GM19043 (cell line): Measurements from ENCODE around the gene SMPD3.

ENCODE experiments used
- ATAC-seq: cut with Tn5 transposase; IDR thresholded peaks from one replicate; pipeline ENCODE4 v1.9.1; 2021; ENCODE audit warnings: low read depth; ENCODE audit not compliant: unreplicated experiment

SMPD3 gene

DNA sequence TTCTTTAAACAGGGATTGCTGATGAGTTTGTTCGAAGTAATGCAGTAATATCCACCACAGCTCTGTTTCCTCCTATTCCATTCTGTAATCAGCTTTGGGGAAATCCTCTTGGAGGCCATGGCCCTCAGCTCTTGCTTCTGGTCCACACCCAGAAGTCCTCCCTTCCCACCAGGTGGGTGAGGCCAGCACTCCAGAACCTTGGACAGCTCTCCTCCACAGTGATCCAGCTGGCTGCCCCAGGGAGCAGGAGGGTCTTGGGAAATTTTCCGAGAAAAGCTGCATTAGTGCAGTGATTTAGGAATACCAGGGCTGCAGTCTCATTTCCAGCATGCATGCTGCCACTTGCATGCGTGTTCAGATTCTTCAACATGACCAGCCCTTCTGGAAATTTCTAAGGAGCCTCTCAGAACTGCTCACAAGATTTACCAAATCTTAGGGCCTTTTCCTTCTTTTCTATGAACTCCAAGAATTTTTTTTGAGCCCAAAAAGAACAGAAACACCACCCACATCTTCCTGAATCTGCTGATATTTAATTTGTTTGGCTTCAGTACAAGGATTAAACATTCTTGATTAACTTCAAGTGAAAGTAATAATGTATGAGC is 4.2 kb downstream of the SMPD3 start:
- ATAC-seq, result no peak

DNA sequence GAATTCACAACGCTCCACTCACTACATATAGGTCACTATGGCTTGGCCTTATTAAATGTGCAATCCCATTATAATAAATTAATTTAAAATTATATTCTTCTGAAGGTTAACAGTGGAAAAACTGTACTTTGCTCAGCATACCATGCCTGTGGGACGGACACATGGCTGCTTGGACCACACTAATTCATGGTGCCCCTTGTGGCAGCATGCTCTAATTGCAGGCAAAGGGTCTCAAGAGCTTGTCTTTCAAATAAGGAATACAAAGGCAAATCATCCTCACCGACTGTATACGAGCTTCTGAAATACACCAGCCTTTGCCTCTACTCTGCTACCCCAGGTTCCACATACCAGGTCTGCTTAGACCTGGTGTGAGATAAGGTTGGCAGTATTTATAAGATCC is 11.7 kb downstream of the SMPD3 start:
- no peak for ATAC-seq

DNA sequence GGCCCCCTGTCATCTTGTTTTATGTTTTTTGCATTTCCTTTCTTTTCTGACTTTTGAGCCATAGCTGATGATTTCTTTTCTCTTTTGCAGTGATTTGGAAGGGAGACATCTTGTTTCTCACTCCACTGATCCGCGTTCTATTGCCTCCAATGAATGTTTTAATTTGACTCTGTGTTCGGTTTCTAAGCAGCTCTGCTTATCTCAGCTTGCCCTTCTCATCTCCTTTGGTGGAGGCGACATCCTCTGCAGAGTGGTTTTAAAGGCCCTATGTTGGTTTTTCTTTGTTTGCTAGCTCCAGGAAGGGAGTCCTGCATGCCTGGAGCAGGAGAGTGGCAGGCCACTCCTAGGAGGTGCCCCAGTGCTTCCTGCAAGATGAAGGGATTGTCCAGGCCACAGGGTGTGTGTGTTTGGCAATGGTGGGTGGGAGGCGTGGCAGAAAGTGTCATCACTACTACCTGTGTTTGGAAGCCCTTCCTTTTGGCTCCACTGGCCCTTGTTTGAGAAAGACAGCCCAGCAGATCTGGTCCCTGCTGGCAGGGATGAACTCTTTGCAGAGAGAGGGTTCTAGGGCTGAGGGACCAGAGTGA is 13.6 kb downstream of the SMPD3 start:
- no peak for ATAC-seq

DNA sequence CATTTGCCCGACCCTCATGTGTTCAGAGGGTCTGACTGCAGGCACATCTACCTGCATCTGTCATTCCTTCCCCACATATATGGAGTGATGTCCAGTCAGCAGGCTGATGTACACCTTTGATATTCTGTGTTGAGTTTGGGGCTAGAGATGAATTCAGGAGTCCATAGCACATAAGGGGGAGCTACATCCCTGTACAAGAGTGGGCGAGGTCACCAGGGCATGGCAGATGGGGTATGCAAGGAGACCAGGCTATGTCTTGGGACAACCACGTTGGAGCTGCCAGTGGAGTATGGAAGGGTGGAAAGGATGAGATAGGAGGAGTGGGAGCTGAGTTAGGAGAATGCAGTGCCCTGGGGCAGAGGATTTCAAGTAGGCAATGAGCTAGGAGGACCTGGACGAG is 15.0 kb downstream of the SMPD3 start:
- ATAC-seq, result no peak

DNA sequence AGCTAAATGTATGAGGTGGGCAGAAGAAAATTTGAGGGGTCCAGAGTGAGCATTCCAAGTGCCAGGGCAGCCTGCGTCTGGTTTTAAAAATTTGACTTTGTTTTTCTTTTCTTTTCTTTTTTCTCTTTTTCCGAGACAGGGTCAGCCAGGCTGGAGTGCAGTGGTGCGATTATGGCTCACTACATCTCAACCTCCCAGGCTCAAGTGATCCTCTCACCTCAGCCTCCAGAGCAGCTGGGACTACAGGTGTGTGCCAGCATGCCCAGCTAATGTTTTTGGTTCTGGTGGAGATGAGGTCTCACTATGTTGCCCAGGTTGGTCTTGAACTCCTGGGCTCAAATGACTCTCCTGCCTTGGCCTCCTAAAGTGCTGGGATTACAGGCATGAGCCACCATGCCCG is 15.6 kb downstream of the SMPD3 start:
- no peak for ATAC-seq

DNA sequence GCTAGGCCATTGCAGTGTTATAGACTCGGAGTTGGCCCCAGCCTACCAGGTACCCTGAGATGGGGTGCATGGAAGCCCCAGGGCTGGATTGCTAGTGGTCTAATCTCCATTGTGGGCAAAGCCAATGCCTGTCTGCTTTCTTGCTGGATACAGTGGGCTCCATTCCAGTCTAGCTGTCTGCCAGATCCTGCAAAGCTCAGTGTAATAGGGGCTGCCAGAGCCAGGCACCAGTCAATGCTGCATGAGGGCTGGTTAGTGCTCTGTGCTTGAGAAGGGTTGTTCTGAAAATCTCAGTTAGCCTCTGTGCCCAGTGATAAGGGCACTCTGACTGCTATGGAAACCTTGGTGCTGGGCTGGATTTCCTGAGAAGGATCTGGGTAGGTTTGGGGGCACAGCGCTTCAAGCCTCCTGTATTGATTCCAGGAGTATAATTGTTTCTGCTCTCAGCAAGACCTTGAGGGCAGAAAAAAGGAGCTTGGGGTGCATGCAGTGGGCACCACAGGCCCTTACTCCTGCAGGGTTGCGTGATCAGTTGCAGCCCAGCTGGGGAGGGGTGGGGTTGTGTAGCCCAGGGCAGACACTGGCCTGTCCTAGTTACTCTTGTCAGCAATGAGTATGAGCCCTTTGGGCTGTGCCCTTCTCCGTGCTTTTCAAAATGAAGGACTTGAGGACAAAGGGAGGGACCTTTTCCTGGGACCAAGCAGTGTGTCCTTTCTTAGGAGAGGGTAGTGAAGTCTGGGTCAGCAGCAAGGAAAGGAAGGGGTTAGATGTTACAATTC is 19.0 kb downstream of the SMPD3 start:
- ATAC-seq, result no peak

DNA sequence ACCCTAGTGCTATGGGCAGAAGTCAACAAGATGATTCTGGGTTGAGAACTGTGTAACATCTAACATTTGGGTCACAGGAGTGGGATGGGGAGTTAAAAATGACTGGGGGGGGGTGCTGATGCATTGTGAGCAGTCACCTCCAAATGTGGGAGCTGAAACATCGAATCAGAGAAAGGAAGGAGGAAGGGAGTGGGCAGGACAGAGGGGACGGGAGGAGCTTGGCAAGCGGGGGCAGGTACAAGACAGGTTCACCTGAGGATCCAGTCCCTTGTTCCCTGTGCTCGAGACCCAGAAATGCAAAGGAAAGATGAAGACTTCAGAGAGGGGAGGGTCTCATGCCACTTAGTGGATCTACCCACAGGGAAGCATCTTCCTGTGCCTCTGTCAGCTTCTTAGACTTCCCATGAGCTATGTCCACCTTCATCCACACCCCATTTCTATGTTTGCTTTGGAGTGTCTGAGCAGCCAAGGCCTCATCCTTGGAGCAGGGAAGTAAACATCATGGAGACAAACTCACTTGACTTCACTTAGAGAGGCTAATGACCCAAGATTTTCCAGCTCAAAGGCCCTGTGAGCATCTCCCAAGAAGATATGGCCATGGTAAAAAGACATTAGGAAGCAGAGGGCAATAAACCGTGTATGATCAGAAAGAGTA is 20.5 kb downstream of the SMPD3 start:
- ATAC-seq, result no peak

DNA sequence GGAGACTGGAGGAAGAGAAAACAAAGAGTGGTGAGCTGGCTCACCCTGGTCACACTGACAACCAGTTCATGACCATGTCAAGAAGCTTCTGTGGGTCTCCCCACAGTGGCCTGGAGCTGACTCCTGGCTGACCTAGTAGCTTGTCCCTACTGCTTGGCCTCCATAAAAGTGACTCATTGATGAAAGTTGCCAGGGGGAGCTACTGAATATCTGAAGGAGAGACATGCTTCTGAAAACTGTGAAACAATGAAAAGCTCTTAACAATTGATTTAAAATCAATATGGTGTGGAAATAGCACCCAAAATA is 22.0 kb downstream of the SMPD3 start:
- no peak for ATAC-seq

DNA sequence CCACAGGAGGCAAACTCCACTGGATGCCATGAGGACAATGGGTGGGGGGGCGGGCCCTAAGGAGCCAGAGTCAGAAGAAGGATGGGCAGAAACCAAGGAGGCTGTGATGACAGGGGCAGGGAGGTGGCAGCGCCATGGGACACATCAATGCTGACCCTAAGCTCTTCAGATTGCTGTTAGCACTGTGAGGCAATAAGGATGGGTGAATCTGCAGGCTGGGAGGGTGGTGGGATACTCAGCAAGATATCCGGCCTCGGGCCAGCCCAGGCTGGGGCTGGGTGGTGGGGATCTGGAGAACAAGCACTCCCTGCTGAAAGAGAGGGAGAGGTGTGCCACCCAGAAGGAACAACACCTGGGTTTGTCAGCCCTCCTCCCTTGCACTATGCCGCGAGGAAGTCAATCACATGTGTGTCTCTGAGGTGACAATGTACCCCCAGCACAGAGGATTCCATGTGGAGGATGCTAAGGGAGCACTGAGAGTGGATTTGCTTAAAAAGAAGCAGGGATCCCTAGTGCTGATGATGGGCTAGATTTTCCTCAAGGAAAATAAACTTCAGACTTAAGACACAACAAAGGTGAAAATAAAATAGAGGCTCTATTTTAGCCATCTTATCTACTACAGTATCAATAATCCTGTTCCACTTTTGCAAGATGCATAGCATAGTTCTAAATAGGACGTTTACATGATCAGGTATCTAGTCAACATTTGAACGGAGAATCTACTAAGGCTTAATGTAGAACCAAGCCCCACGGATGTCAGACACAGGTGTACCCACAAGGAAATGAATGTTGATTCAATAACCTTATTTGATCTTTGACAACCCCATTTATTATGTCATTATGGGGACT is 22.6 kb downstream of the SMPD3 start:
- ATAC-seq, result no peak

DNA sequence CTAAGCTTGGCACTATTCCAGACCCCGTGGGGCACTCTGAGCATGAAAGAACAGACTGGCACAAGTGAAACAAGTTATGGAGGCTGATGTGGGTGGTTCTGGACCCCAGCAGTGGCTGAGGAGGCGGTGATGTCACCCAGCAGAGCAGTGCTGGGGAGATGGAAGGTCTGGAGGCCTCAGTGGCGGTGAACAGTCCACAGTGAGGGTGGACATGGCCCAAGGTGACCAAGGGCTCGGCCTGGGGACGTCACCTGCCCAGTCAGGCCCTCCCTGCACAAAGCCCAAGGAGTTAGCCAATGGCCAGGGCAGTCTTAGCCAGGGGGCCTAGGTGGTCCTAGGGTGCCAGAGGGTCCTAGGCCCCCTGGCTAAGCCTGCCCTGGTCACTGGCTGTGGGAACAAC is 24.5 kb downstream of the SMPD3 start:
- no peak for ATAC-seq

DNA sequence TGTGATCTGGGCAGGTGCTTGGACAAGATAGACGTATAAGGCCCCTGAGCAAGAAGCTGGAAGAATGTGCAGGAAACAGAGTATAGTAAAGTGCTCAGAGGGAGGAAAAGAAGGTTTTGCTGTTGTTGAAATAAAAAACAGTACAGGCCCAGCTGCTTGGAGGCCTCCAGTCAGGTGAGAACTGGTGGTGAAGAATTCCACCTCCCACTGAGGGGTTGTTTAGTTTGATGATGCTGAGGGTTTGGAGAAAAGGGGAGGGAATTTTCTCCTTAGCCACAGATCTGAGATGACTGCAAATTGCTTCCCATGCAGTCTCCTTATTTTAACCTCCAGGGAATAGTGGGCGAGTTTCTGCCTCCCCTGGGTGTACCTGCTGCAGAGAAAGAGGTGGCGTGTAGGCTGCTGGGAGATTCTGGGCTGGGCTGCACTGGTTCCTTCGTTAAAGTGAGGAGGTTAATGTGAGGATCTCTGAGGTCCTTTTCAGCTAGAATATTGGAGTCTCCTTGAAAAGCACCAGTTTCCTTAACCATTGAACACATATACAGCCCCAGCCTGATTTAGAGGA is 25.8 kb downstream of the SMPD3 start:
- no peak for ATAC-seq

DNA sequence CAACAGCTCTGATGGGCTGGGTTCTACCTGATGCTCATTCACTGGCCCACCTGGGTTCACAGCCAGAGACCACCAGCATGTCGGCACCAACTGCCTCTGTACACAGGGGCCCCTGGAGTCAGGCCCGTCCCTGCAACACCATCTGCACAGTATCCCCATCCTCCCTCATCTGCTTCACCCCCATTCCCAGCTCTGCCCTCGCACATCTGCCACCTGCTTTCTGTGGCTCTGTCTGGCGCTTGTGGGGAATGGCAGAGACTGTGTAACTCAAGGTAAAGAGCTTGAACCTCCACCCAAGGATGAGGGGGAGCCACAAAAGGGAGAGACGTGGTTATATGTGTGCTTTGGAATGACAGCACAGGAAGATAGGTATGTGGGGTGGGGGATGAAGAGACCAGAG is 27.2 kb downstream of the SMPD3 start:
- no peak for ATAC-seq

DNA sequence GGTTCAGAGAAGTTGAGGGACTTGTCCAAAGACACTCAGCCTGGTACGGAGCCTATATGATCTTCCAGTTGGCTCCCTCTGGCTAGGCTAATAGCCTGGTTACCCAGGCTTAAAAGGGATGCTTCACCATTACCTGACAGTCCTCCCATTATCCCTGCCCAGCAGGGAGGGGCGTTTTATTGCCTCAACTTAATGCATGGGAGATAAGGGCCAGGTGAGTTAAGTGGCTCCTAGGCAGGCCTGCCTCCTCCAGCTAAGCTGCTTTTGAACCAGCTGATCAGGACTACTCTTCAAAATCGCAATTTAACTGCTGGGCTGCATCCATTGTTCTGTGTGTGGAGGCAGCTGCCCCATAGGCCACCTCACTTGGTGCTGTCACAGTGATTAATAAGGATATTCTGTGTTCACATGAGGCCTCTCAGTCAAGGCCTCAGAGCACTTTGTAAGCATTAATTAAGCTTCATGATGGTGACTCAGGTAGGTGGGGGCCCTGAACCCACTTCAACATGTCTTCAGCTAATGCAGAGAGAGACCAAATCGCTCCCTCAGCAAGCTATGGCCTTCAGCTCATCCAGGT is 27.9 kb downstream of the SMPD3 start:
- no peak for ATAC-seq

DNA sequence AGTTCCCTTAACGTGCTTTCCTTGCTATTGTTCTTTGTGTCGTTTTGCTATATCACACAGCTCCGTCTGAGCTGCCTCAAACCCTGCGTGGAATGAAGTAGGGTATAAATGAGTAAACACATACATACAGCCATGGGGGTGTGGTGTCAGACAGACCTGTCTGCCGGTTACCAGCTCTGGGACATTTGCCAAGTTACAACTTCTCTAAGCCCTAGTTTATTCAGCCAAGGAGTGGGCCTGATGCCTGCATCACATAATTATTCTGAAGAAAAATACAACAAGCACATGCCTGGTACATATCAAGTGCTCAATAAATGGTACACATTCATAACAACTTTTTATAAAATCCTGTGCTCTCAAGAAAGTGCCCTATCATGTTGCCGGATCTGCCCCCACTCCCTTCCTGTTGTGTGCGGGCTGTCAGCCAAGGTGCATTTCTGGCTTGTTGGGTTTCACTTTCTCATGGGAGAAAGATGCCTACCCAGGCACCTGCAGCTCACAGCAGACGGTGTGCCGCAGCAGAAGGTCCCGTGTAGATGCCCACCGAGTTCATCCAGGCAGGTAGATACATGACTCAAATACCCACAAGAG is 30.5 kb downstream of the SMPD3 start:
- peak; percentile 60 for ATAC-seq

DNA sequence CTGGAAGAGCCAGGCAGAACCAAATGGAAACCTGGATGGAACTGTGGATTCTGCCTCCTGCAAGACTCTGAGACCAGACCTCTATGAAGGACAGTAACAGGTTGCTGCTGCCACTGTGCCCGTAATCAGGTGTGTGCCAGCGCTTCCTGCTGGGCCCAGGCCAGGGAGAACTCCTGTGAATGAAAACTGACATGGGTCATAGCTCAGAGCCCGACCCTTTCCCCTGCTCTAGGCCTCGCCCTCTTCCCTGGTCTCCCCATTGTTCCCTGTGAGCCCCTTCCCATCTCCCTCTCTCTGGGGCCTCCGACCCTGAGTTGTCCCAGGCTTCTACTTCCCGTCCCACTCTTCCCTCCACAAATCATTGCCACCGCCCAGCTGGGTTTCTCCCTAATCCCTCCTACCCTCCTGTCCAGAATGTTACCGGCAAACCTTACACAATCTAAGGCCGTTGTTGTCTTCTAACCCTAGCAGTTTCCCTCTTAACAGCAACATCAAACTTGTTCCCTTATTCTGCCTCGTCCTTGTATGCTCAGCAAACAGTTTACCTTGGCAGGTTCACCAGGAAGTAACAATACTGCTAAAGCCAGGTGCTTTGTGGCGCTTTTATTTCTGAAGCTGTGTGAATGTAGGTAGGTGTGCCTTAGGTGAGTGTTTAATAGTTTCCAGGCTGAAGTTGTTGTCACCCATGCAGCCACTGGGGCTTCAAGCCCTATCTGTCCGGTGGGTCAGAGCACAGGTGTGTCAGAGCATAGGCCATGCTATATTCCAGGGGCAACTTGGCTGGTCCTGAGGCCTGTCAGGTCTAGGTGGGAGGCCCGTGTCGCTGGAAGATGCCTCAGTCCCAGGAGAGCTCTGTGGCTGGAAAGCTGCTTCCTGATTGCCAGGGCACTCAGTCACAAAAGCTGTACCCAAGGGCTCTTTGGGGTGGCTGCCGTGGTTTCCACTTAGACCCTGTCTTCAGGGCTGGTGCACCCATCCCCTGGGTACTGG is 32.0 kb downstream of the SMPD3 start:
- ATAC-seq, result no peak

DNA sequence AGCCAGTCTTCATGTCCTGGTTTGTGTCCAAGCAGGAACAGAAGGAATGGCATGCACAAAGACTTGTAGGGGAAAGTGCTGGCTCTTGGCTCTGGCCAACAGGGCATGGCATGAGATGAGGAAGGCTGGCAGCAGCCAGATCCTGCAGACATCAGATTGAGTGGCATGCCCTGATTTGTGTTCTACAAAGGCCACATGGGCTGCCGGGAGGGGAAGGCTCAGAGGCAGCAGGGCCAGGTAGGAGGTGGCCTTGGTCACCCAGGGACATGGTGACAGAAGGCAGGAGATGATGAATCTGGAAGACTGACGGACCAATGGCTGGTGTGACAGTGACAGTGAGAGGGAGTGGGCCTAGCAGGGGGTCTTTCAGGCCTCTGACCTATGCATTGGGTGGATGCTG is 33.7 kb downstream of the SMPD3 start:
- no peak for ATAC-seq

DNA sequence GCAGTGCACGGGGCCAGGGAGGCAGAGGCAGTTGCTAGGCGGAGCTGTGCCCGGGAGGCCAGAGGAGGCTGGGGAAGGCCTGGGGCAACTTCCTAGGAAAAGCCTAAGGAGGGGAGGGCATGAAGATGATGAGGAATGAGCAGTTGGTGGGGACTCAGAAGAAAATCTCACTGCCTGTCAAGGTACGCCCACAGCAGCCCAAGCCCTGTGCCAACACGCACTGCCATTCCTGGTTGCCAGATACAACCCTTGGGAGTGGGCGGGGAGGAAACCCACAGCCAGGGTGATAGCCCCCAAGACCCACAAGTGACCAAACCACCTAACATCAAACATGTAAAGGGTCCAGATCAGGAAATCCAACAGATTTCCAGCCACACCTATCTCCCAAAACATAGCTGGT is 36.2 kb downstream of the SMPD3 start:
- ATAC-seq, result no peak

DNA sequence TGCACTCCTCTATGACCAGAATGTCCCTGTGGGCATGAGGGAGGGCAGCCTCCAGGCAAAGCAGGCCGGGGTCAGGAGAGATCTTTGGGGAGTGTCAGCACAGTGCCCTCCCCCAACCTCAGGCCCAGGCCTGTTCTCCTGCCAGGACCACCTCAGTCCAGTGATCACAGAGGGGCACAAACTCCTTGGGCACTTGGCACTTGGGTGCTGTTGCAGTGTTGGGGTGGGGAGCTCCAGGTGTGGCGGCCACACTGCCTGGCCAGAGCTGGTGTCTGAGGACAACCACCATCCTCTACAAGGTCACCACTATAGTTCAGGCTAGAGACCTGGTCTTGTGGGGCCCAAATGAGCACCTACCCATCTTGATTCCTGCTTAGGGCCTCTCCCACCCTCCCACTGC is 37.2 kb downstream of the SMPD3 start:
- no peak for ATAC-seq

DNA sequence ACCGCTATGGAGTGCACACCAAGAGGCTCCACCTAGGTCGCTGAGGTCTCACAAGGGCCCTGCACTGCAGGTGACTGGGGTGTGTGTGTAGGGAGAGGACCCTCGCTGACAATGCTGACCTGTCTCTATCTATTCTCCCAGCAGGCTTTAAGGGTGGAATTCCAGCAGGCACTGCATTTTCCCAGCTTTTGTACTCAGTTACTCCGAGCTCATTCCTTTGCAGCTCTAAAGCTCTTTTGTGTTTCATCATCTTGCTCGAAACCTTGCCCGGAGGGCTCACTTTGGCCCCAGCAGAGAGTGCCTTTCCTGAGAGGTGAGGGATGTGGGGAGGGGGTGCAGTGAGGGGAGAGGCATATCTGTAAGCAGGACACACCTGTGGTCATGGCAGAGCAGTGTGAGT is 39.3 kb downstream of the SMPD3 start:
- ATAC-seq, result no peak
